Breast epithelium (tissue), 3 donors: ENCODE results near the gene BRINP2.

ENCODE experiments used
- POLR2A ChIP-seq: fragments of 450-650 bp; IDR thresholded peaks from one replicate; pipeline ENCODE4 v1.6.1; 2016; ENCODE audit warnings: antibody characterized with exemption, mild to moderate bottlenecking, moderate library complexity
- TF ChIP-seq, protein P1 (sequence below), 3 donors: fragments of 450-650 bp; IDR thresholded peaks; one replicate each; pipeline ENCODE4 v1.5.1; 2016 to 2017; ENCODE audit warnings: antibody characterized with exemption in 3 of 3, mild to moderate bottlenecking in 3 of 3, moderate library complexity in 3 of 3

DNA sequence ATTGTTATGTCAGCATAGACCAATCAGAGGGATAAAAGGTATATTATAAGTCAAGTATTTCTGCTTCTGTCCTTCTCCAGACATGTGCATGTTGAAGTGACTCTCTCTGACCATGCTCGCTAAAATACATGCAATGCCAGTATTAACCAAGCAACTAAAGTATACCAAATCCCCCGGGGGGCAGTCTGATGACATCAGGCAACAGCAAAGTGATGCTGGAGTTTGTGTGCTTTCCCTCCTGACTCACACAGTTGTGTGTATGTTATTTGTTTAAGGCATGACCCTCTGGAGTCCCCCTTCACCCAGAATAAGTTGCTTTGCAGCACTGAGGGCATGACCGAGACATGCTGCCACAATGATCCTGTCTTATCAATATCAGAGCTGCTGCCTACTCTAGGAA lies 2.1 kb downstream of the BRINP2 start:
- TF ChIP-seq, protein P1, sequence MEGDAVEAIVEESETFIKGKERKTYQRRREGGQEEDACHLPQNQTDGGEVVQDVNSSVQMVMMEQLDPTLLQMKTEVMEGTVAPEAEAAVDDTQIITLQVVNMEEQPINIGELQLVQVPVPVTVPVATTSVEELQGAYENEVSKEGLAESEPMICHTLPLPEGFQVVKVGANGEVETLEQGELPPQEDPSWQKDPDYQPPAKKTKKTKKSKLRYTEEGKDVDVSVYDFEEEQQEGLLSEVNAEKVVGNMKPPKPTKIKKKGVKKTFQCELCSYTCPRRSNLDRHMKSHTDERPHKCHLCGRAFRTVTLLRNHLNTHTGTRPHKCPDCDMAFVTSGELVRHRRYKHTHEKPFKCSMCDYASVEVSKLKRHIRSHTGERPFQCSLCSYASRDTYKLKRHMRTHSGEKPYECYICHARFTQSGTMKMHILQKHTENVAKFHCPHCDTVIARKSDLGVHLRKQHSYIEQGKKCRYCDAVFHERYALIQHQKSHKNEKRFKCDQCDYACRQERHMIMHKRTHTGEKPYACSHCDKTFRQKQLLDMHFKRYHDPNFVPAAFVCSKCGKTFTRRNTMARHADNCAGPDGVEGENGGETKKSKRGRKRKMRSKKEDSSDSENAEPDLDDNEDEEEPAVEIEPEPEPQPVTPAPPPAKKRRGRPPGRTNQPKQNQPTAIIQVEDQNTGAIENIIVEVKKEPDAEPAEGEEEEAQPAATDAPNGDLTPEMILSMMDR (IDR thresholded peaks at IDR 0.05): no peak
- TF ChIP-seq POLR2A: no peak
